ENCODE results near the gene CYTL1. TPM values are rescaled to one million over a fixed set of nuclear protein-coding genes. Genes with fewer than 3 reads are reported as not detected.

The CYTL1 gene
- total and polyA plus RNA-seq, 2 donors (not counting 3 experiments of a cell fraction or from before 2014, with no cell fraction given), result 4.0 to 36.8 TPM

GRCh38 chr4:4968161-4968725, 51.0 kb downstream of the CYTL1 start:
- Histone ChIP-seq H3K9me3 (replicated peaks; ENCODE audit: control insufficient read depth, insufficient read depth, low read length) (no peaks in the 10 kb centered on the region), H3K27ac (ENCODE audit: insufficient read depth, low read depth, low read length) (no peak overlapping the region), H4K20me1 (replicated peaks; ENCODE audit: control insufficient read depth, extremely low read depth, insufficient read depth, low read length) (no peaks in the 10 kb centered on the region), H3K9ac (replicated peaks; ENCODE audit: extremely low read depth, insufficient read depth, low read length) (no peak overlapping the region), H3K4me3 (replicated peaks in 1 of 3; ENCODE audit: insufficient read depth in 1 of 3, low read depth in 1 of 3, low read length in 3 of 3) (no peak overlapping the region), H3K36me3 (ENCODE audit: control insufficient read depth in 2 of 2, extremely low read depth in 1 of 2, insufficient read depth in 2 of 2, low read length in 2 of 2) (no peaks in the 10 kb centered on the region), H2AFZ (ENCODE audit: low read depth, low read length) (no peak overlapping the region), H3K4me1 (ENCODE audit: control insufficient read depth, extremely low read depth, insufficient read depth, low read length) (no peaks in the 10 kb centered on the region), H3K79me2 (ENCODE audit: control insufficient read depth, insufficient read depth, low read length) (no peaks in the 10 kb centered on the region), H3K27me3 (ENCODE audit: control insufficient read depth in 2 of 2, insufficient read depth in 2 of 2, low read length in 2 of 2) (no peaks in the 10 kb centered on the region), H3K4me2 (ENCODE audit: insufficient read depth, low read length) (no peak overlapping the region), H3K9me1 (replicated peaks; ENCODE audit: control insufficient read depth, extremely low read depth, insufficient read depth, low read length) (no peaks in the 10 kb centered on the region)
- dilution Hi-C loops (cut with MboI; ENCODE audit: extremely low pct_ligation_motif_present, low sequenced_read_pairs), result no loop called here
- FAIRE-seq (no peak), DNase-seq (ENCODE audit: low read depth, low spot score) (no peak)
- TF ChIP-seq CTCF (IDR thresholded peaks at IDR 0.05; ENCODE audit: extremely low read depth in 1 of 2, insufficient read depth in 1 of 2, low read depth in 1 of 2, low read length in 2 of 2) (no peak), GATA2 (IDR thresholded peaks at IDR 0.05; ENCODE audit: insufficient read depth, insufficient read length, low read depth, low read length) (no peak), MAX (IDR thresholded peaks at IDR 0.05; ENCODE audit: insufficient read depth, insufficient read length) (no peak), POLR2A (IDR thresholded peaks at IDR 0.05; ENCODE audit: low read depth, low read length) (no peak), FOS (IDR thresholded peaks at IDR 0.05; ENCODE audit: borderline replicate concordance, insufficient read depth, low read length) (no peak), POLR2AphosphoS5 (IDR thresholded peaks at IDR 0.05; ENCODE audit: insufficient read depth, low read depth, low read length) (no peak), MYC (IDR thresholded peaks at IDR 0.05; ENCODE audit: low read depth, low read length) (no peak), EZH2 (IDR thresholded peaks at IDR 0.05; ENCODE audit: borderline replicate concordance, low read depth, low read length, severe bottlenecking) (no peak), JUN (IDR thresholded peaks at IDR 0.05; ENCODE audit: borderline replicate concordance, insufficient read depth, insufficient read length, low read depth) (no peak)
- ChIA-PET POLR2A (no interaction called here), CTCF (no interaction called here)
- intact Hi-C loops (cut with micrococcal nuclease), result no loop called here
- BruUV-seq (replicated peaks), result no TSS peak

Other genes with a start within 250 kb of the CYTL1 start
- gene MSX1, start 159.8 kb downstream of the CYTL1 start, total RNA-seq, result 4.1 and 5.0 TPM in 2 replicates
- gene MSX1, start 159.8 kb downstream of the CYTL1 start, polyA plus RNA-seq, result 6.2 and 9.2 TPM in 2 replicates
- 7.8 and 12.4 TPM in 2 replicates for gene STK32B, start 32.0 kb upstream of the CYTL1 start, total RNA-seq
- gene STK32B, start 32.0 kb upstream of the CYTL1 start, polyA plus RNA-seq, result 5.6 and 6.1 TPM in 2 replicates